IPS DF 19.7 (cell line): ENCODE measurements around the gene TIMM10B.
"Not testable (repeated sequence)": the region's sequence is repeated elsewhere in the genome, so short reads cannot be mapped to it uniquely, and the experiment has no call there.

Experiments
- DNase-seq: peaks from one replicate; pipeline ENCODE4 v3.0.0-alpha.2; 2013; ENCODE audit warnings: low read depth, low spot score

TIMM10B gene

DNA sequence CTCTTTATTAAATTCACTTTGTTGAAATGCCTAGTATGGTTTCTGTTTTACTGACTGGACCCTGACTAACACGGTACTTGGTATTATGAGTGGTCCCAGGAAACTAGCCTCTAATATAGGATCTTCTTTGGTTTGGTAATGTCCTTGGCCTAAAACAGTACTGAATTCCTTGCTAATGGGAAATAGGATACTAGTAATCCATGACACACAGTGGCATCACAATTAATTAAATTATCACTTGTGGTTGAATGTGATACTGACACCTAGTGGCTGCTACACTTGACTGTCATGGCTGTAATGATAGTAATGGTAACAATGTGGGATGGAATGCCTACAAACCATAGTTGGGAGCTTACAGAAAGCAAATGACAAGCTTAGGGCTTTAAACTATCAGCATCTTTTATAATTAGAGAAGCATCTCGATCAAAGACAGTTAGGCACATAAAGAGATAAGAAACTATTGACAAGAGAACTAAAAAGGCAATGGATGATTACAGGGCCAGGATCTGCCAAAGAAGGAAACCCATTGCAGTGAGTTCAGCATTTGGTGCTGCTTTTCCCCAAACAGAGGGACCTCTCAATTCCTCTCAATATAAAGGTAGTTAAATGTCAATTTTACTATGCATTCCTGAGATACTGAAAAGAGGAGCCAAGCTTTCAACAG is 24.4 kb downstream of the TIMM10B start:
- DNase-seq = peak; percentile 9

DNA sequence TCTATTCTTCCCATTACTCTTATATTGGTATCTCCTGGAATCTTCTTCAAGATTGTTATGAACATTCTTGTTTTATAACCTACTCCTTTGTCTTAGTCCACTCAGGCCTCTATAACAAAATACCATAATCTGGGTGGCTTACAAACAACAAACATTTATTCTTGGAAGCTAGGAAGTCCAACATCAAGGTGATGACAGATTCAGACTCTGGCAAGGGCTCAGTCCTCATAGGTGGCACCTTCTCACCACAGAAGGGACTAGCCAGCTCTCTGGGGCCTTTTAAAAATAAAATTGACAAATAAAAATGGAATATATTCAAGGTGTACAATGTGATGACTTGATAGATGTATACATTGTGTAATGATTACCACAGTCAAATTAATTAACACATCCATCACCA is 35.6 kb downstream of the TIMM10B start:
- no peak for DNase-seq

DNA sequence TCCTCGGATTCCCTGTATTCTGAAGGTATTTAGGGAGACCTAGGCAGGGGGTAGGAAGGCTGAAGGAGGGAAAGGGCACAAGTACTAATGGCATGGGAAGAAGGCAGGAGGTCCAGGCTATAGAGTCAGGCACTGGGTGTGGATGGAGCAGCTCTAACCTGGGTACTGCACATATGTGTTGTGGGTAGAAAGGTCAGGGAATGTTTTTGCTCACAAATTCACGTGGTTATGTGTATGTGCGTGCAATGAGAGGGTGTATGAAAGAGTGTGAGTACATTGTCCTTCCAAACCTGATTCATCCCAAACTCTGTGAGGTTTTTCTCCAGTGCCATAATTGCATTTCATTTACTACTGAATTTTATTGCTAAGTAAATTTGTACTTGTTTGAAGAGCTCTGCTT is 39.0 kb downstream of the TIMM10B start:
- DNase-seq = no peak

DNA sequence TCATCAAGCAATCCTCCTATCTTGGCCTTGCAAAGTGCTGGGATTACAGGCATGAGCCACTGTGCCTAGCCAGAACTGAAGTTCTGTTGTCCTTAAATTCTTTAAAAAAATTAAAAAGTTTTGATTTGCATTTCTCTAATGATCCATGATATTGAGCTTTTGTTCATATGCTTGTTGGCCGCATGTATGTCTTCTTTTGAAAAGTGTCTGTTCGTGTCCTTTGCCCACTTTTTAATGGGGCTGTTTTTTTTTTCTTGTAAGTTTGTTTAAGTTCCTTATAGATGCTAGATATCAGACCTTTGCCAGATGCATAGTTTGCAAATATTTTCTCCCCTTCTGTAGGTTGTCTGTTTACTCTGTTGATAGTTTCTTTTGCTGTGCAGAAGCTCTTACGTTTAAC is 40.6 kb downstream of the TIMM10B start:
- DNase-seq = not testable (repeated sequence)

DNA sequence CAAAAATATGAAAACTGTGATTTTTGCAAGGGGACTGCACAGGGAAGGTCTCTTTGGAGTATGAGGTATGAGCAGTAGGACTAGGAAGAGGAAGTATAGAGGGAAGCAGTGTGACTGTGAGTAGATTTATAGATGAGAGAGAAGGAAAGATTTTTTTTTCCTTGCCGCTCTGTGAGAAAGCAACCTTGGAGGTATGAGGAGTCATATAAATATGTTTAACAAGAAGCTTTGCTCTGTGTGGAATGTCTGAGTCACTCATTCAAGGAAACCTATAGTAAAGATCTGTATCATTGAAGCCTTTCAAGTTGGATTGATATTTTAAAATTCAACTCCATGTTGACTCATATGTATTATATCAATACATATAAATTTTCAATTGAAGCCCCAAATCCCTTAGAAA is 42.0 kb downstream of the TIMM10B start:
- DNase-seq = no peak

DNA sequence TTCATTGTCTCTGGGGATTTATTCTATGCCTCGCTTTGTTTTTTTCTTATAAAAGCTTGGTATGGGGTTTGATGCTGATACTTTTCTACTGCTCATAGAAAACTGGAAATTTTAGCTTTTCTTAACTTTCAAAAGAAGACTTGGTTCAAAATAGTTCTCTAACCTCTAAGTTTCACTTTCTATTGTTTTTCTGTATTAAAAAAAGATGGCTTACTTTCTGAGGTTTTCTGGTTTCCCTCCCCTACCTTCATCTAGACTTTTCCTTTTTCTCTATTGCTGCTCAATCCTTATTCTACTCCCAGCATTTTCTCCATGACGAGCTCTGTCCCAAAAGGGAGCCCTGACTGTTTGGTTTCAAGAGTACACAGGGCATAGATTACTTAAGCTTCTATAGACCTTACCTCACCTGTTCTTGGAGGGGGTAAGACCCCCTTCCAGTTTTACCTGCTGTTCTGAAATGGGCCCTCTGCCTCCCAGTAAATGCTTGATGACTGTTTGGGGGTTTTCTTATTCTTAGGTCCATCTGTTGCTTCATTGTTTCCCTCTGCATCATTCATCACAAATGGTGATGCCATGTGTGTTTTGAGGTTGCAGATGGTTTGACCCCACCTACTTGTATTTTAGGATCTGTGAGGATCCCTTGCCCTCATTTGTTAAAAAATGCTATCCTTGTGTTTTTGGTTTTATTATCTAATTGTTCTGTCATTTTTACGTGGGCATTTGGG is 45.3 kb downstream of the TIMM10B start:
- no peak for DNase-seq

DNA sequence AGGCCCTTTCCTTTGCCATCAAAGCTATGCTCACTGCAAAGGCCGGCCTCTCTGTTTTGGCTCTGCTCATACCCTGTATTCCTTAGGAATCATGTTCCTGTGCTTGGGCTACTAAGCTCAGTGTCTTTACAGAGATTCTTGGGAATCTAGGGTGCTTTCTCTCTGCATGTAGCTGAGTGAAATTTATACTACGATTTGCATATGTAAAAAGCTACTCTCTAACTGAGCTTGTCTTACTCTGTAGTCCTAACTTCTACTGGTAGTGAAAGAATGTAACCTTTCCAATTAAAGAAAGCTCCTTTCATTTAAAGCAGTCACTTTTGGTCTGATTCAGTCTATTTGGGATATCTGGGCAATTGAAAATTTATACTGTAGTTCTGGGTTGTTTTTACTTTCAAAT is 48.0 kb downstream of the TIMM10B start:
- DNase-seq = no peak

DNA sequence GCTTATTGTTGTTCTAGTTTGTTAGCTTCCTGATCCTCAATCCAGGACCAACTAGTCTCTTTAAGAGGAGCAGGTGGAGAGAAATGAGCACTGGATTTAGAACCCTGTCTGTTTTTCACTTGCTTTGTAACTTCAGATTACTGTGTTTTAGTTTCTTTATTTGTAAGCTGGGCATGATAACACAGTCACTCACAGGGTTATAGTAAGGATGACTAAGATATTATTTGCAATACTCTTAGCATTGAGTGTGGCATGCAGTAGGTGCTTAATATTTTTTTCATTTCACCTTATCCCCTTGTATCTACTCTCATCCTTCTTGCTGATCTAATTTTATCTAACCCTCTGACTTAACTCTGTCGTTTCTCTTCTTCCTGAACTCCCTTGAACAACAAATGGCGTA is 49.5 kb downstream of the TIMM10B start:
- no peak for DNase-seq

DNA sequence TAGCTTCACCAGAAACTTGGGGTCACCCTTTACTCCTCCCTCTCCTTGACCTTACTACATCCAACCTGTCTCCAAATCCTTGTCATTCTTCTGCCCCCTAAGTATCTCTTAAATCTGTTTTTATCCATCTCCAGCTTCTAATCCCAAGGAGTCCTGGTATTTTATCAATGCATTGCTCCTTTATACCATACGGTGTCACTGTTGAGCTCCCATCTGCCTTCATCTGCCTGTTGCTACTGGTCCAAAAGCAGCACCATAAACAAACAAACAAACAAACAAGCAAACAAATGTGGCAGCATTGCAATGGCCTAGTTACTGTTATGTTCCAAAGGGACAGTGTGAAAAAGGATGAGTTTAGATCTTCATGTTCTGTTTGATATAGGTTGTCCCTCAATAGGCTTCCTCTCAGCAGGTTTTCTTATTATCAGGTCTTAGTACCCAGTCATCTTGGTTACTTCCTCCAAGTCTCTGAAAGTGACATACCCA is 50.0 kb downstream of the TIMM10B start:
- DNase-seq = peak; percentile 9
